ENCODE measurements around the gene ABCB11. TPM values are rescaled to one million over a fixed set of nuclear protein-coding genes. Genes with fewer than 3 reads are reported as not detected.

ABCB11 gene
- total RNA-seq, 1 experiment from 2014 or later: not detected

DNA sequence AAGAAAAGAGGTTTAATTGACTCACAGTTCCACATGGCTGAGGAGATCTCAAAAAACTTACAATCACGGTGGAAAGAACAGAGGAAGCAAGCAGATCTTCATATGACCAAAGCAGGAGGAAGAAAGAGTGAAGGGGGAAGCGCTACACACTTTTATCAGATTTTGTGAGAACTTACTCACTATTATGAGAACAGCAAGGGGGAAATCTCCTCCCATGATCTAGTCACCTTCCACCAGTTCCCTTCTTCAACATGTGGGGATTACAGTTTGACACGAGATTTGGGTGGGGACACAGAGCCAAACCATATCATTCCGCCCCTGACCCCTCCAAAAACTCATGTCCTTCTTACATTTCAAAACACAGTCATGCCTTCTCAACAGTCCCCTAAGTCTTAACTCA is 75.8 kb downstream of the ABCB11 start:
- Histone ChIP-seq H3K36me3 (ENCODE audit: insufficient read depth, low read length, poor library complexity, severe bottlenecking) (no peaks in the 10 kb centered on the region), H3K4me1 (ENCODE audit: insufficient read depth, low read length, poor library complexity, severe bottlenecking) (no peaks in the 10 kb centered on the region), H3K27ac (ENCODE audit: low read depth, low read length, poor library complexity, severe bottlenecking) (no peak overlapping the region), H3K4me3 (ENCODE audit: low read depth, low read length, poor library complexity, severe bottlenecking) (no peak overlapping the region), H3K9me3 (ENCODE audit: low read depth, low read length, poor library complexity, severe bottlenecking) (no peaks in the 10 kb centered on the region), H3K27me3 (replicated peaks; ENCODE audit: insufficient read depth, low read depth, low read length, poor library complexity) (no peaks in the 10 kb centered on the region)
- BruUV-seq (replicated peaks): no TSS peak
- intact Hi-C loops (cut with micrococcal nuclease; ENCODE audit: unreplicated experiment): no loop called here
- DNase-seq (ENCODE audit: low spot score): no peak
- CTCF ChIA-PET: no interaction called here
- POLR2A ChIA-PET (ENCODE audit: low non-redundant PET): no interaction called here
- TF ChIP-seq, protein P1, sequence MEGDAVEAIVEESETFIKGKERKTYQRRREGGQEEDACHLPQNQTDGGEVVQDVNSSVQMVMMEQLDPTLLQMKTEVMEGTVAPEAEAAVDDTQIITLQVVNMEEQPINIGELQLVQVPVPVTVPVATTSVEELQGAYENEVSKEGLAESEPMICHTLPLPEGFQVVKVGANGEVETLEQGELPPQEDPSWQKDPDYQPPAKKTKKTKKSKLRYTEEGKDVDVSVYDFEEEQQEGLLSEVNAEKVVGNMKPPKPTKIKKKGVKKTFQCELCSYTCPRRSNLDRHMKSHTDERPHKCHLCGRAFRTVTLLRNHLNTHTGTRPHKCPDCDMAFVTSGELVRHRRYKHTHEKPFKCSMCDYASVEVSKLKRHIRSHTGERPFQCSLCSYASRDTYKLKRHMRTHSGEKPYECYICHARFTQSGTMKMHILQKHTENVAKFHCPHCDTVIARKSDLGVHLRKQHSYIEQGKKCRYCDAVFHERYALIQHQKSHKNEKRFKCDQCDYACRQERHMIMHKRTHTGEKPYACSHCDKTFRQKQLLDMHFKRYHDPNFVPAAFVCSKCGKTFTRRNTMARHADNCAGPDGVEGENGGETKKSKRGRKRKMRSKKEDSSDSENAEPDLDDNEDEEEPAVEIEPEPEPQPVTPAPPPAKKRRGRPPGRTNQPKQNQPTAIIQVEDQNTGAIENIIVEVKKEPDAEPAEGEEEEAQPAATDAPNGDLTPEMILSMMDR (conservative IDR thresholded peaks at IDR 0.05; ENCODE audit: low read depth, low read length): no peak
- no peak for TF ChIP-seq EZH2 (IDR thresholded peaks at IDR 0.05; ENCODE audit: borderline replicate concordance, low read depth, low read length, poor library complexity, severe bottlenecking)

DNA sequence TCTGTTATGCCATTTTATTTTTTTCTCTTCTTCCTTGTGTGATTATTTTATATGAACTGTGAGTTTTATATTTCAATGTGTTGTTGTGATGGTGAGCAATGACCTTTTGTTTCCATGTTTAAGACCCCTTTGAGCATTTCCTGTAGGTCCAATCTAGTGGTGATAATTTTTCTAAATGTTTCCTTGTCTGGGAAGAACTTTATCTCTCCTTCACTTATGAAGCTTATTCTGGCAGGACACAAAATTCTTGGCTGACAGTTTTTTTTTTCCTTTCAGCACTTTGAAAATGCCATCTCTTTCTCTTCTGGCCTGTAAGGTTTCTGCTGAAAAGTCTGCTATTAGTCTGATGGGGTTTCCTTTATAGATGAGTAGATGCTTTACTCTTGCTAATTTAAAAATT is 76.9 kb downstream of the ABCB11 start:
- Histone ChIP-seq H3K4me1 (ENCODE audit: insufficient read depth, low read length, poor library complexity, severe bottlenecking) (no peaks in the 10 kb centered on the region), H3K9me3 (ENCODE audit: low read depth, low read length, poor library complexity, severe bottlenecking) (no peaks in the 10 kb centered on the region), H3K36me3 (ENCODE audit: insufficient read depth, low read length, poor library complexity, severe bottlenecking) (no peaks in the 10 kb centered on the region), H3K27ac (ENCODE audit: low read depth, low read length, poor library complexity, severe bottlenecking) (no peak overlapping the region), H3K4me3 (ENCODE audit: low read depth, low read length, poor library complexity, severe bottlenecking) (no peak overlapping the region), H3K27me3 (replicated peaks; ENCODE audit: insufficient read depth, low read depth, low read length, poor library complexity) (no peaks in the 10 kb centered on the region)
- TF ChIP-seq EZH2 (IDR thresholded peaks at IDR 0.05; ENCODE audit: borderline replicate concordance, low read depth, low read length, poor library complexity, severe bottlenecking): no peak
- TF ChIP-seq, protein P1 (conservative IDR thresholded peaks at IDR 0.05; ENCODE audit: low read depth, low read length): no peak
- no TSS peak for BruUV-seq (replicated peaks)
- CTCF ChIA-PET: no interaction called here
- POLR2A ChIA-PET (ENCODE audit: low non-redundant PET): no interaction called here
- intact Hi-C loops (cut with micrococcal nuclease; ENCODE audit: unreplicated experiment): no loop called here
- DNase-seq (ENCODE audit: low spot score): no peak

DNA sequence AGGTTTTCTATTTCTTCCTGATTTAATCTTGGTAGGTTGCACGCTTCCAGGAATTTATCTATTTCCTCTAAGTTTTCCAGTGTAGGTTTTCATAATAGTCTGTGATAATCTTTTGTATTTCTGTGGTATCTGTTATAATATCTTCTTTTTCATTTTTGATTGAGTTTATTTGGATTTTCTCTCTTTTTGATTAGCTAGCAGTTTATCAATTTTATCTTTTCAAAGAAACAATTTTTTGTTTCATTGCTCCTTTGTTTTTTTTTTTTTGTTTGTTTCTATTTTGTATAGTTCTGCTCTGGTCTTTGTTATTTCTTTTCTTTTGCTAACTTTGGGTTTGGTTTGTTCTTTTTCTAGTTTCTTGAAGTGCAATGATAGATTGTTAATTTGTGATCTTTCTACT is 78.7 kb downstream of the ABCB11 start:
- H3K36me3 ChIP-seq (ENCODE audit: insufficient read depth, low read length, poor library complexity, severe bottlenecking): no peaks in the 10 kb centered on the region
- H3K27ac ChIP-seq (ENCODE audit: low read depth, low read length, poor library complexity, severe bottlenecking): no peak overlapping the region
- ChIA-PET CTCF (no interaction called here), POLR2A (ENCODE audit: low non-redundant PET) (no interaction called here)
- H3K4me3 ChIP-seq (ENCODE audit: low read depth, low read length, poor library complexity, severe bottlenecking): no peak overlapping the region
- no peaks in the 10 kb centered on the region for H3K9me3 ChIP-seq (ENCODE audit: low read depth, low read length, poor library complexity, severe bottlenecking)
- intact Hi-C loops (cut with micrococcal nuclease; ENCODE audit: unreplicated experiment): no loop called here
- no peak for TF ChIP-seq EZH2 (IDR thresholded peaks at IDR 0.05; ENCODE audit: borderline replicate concordance, low read depth, low read length, poor library complexity, severe bottlenecking)
- TF ChIP-seq, protein P1 (conservative IDR thresholded peaks at IDR 0.05; ENCODE audit: low read depth, low read length): no peak
- no peak for DNase-seq (ENCODE audit: low spot score)
- no TSS peak for BruUV-seq (replicated peaks)
- no peaks in the 10 kb centered on the region for H3K27me3 ChIP-seq (replicated peaks; ENCODE audit: insufficient read depth, low read depth, low read length, poor library complexity)
- H3K4me1 ChIP-seq (ENCODE audit: insufficient read depth, low read length, poor library complexity, severe bottlenecking): no peaks in the 10 kb centered on the region

Measured in A673 (cell line).